Adipocyte (in vitro differentiated cells): ENCODE results near the gene HELZ.

Experiments
- DNase-seq: peaks from one replicate; pipeline ENCODE4 v3.0.0-alpha.2; 2015; ENCODE audit warnings: low read depth
- H3K27me3 ChIP-seq: replicated peaks from 2 replicates; pipeline ENCODE4 v1.7.0; 2013; ENCODE audit warnings: mild to moderate bottlenecking, low read length, moderate library complexity; ENCODE audit not compliant: control insufficient read depth, insufficient read depth
- H3K36me3 ChIP-seq: 2 replicates; pipeline ENCODE4 v1.7.0; 2013; ENCODE audit warnings: low read length, mild to moderate bottlenecking, moderate library complexity; ENCODE audit not compliant: control insufficient read depth, insufficient read depth, severe bottlenecking
- H3K4me1 ChIP-seq: 2 replicates; pipeline ENCODE4 v1.7.0; 2013; ENCODE audit warnings: mild to moderate bottlenecking, low read length, moderate library complexity; ENCODE audit not compliant: control insufficient read depth, insufficient read depth
- H3K4me3 ChIP-seq: 2 replicates; pipeline ENCODE4 v1.7.0; 2013; ENCODE audit warnings: mild to moderate bottlenecking, low read length, moderate library complexity
- H3K9ac ChIP-seq: 2 replicates; pipeline ENCODE4 v1.7.0; 2013; ENCODE audit warnings: mild to moderate bottlenecking, low read length, moderate library complexity
- H3K9me3 ChIP-seq: 2 replicates; pipeline ENCODE4 v1.7.0; 2013; ENCODE audit warnings: mild to moderate bottlenecking, low read length, moderate library complexity; ENCODE audit not compliant: control insufficient read depth

The HELZ gene

GRCh38 chr17:67180275-67180674, 64.7 kb downstream of the HELZ start:
- peaks cover 17% of the 10 kb centered on the region for H3K4me1 ChIP-seq
- no peak for DNase-seq
- H3K9ac ChIP-seq = no peak overlapping the region
- H3K4me3 ChIP-seq = no peak overlapping the region
- peaks cover 33% of the 10 kb centered on the region for H3K36me3 ChIP-seq
- H3K9me3 ChIP-seq = no peaks in the 10 kb centered on the region
- no peaks in the 10 kb centered on the region for H3K27me3 ChIP-seq

GRCh38 chr17:67178555-67178954, 66.4 kb downstream of the HELZ start:
- Histone ChIP-seq H3K9me3 (no peaks in the 10 kb centered on the region), H3K27me3 (no peaks in the 10 kb centered on the region), H3K36me3 (peaks cover 42% of the 10 kb centered on the region), H3K4me1 (peaks cover 9% of the 10 kb centered on the region), H3K9ac (no peak overlapping the region), H3K4me3 (no peak overlapping the region)
- no peak for DNase-seq

- no peak for DNase-seq
- Histone ChIP-seq H3K9ac (no peak overlapping the region), H3K36me3 (peaks cover 46% of the 10 kb centered on the region), H3K27me3 (no peaks in the 10 kb centered on the region), H3K4me3 (no peak overlapping the region), H3K9me3 (no peaks in the 10 kb centered on the region), H3K4me1 (peaks cover under 1% of the 10 kb centered on the region)
Measured at GRCh38 chr17:67177732-67178131, 67.3 kb downstream of the HELZ start.

- Histone ChIP-seq H3K4me3 (no peak overlapping the region), H3K9ac (no peak overlapping the region), H3K36me3 (peaks cover 60% of the 10 kb centered on the region), H3K4me1 (no peaks in the 10 kb centered on the region), H3K27me3 (no peaks in the 10 kb centered on the region), H3K9me3 (no peaks in the 10 kb centered on the region)
- no peak for DNase-seq
Measured at GRCh38 chr17:67174190-67174589, 70.8 kb downstream of the HELZ start.

GRCh38 chr17:67171560-67171959, 73.4 kb downstream of the HELZ start:
- H3K9ac ChIP-seq = no peak overlapping the region
- no peaks in the 10 kb centered on the region for H3K27me3 ChIP-seq
- H3K9me3 ChIP-seq = no peaks in the 10 kb centered on the region
- DNase-seq = no peak
- H3K4me3 ChIP-seq = no peak overlapping the region
- peaks cover 51% of the 10 kb centered on the region for H3K36me3 ChIP-seq
- H3K4me1 ChIP-seq = peaks cover under 1% of the 10 kb centered on the region

- Histone ChIP-seq H3K9ac (no peak overlapping the region), H3K27me3 (no peaks in the 10 kb centered on the region), H3K36me3 (peaks cover 57% of the 10 kb centered on the region), H3K4me3 (no peak overlapping the region), H3K4me1 (peaks cover 24% of the 10 kb centered on the region), H3K9me3 (no peaks in the 10 kb centered on the region)
- DNase-seq = no peak
Measured at GRCh38 chr17:67168496-67168895, 76.5 kb downstream of the HELZ start.

GRCh38 chr17:67165201-67165600, 79.8 kb downstream of the HELZ start:
- Histone ChIP-seq H3K4me3 (no peak overlapping the region), H3K9ac (no peak overlapping the region), H3K36me3 (peaks cover 63% of the 10 kb centered on the region), H3K4me1 (peaks cover 24% of the 10 kb centered on the region), H3K27me3 (no peaks in the 10 kb centered on the region), H3K9me3 (no peaks in the 10 kb centered on the region)
- DNase-seq = no peak

- Histone ChIP-seq H3K9ac (no peak overlapping the region), H3K27me3 (no peaks in the 10 kb centered on the region), H3K4me1 (peaks cover 24% of the 10 kb centered on the region), H3K9me3 (no peaks in the 10 kb centered on the region), H3K4me3 (no peak overlapping the region), H3K36me3 (peaks cover 63% of the 10 kb centered on the region)
- DNase-seq = no peak
Measured at GRCh38 chr17:67164302-67164701, 80.7 kb downstream of the HELZ start.

GRCh38 chr17:67162771-67163170, 82.2 kb downstream of the HELZ start:
- Histone ChIP-seq H3K36me3 (peaks cover 66% of the 10 kb centered on the region), H3K4me3 (no peak overlapping the region), H3K9ac (no peak overlapping the region), H3K27me3 (no peaks in the 10 kb centered on the region), H3K4me1 (peaks cover 24% of the 10 kb centered on the region), H3K9me3 (no peaks in the 10 kb centered on the region)
- no peak for DNase-seq

GRCh38 chr17:67161573-67161972, 83.4 kb downstream of the HELZ start:
- peaks cover 62% of the 10 kb centered on the region for H3K36me3 ChIP-seq
- no peaks in the 10 kb centered on the region for H3K27me3 ChIP-seq
- H3K4me1 ChIP-seq = peaks cover 24% of the 10 kb centered on the region
- no peak overlapping the region for H3K9ac ChIP-seq
- no peak overlapping the region for H3K4me3 ChIP-seq
- H3K9me3 ChIP-seq = no peaks in the 10 kb centered on the region
- DNase-seq = no peak

GRCh38 chr17:67160791-67161190, 84.2 kb downstream of the HELZ start:
- Histone ChIP-seq H3K9me3 (no peaks in the 10 kb centered on the region), H3K36me3 (peaks cover 57% of the 10 kb centered on the region), H3K4me1 (peaks cover 16% of the 10 kb centered on the region), H3K27me3 (no peaks in the 10 kb centered on the region), H3K9ac (no peak overlapping the region), H3K4me3 (no peak overlapping the region)
- no peak for DNase-seq
